Activated B cell treated with CpG ODN at 0.5 μM for 24 hours (primary cell): ENCODE data around the gene MDM1. TPM values are rescaled to one million over a fixed set of nuclear protein-coding genes. Genes with fewer than 3 reads are reported as not detected.
A peak's percentile ranks its signal among the peaks of the same experiment; 100 is the strongest.

ENCODE experiments used
- ATAC-seq: fragments of 200-7000 bp; cut with Tn5 transposase; one replicate; pipeline ENCODE4 v1.10.0; 2021; ENCODE audit warnings: low read depth, mild to moderate bottlenecking, moderate library complexity
- CTCF ChIA-PET: fragments of 350-600 bp; sonication (Branson Sonifier 250); formaldehyde crosslinking; loops from one replicate; lab custom pipeline; 2021; ENCODE audit warnings: antibody characterized with exemption; lab: Charles Lee
- POLR2A ChIA-PET: fragments of 350-600 bp; sonication (Branson Sonifier 250); formaldehyde crosslinking; loops from one replicate; lab custom pipeline; 2021; ENCODE audit warnings: antibody characterized with exemption; lab: Charles Lee
- DNase-seq: peaks from one replicate; pipeline ENCODE4 v3.0.0; 2022
- H3K27ac Mint-ChIP-seq: one replicate; pipeline ENCODE4 v1.8.0; 2020; ENCODE audit warnings: mixed read lengths
- H3K27me3 Mint-ChIP-seq: one replicate; pipeline ENCODE4 v1.8.0; 2021; ENCODE audit warnings: mixed read lengths
- H3K36me3 Mint-ChIP-seq: one replicate; pipeline ENCODE4 v1.8.0; 2021; ENCODE audit warnings: low read depth, mixed read lengths
- H3K4me1 Mint-ChIP-seq: one replicate; pipeline ENCODE4 v1.8.0; 2021; ENCODE audit warnings: mixed read lengths
- H3K4me3 Mint-ChIP-seq: one replicate; pipeline ENCODE4 v1.8.0; 2020; ENCODE audit warnings: mild to moderate bottlenecking, mixed read lengths
- H3K9me3 Mint-ChIP-seq: one replicate; pipeline ENCODE4 v1.8.0; 2020; ENCODE audit warnings: mixed read lengths
- CTCF ChIP-seq: fragments of 200-600 bp; IDR thresholded peaks from one replicate; pipeline ENCODE4 v1.8.0; 2022; ENCODE audit warnings: antibody characterized with exemption, mild to moderate bottlenecking
- intact Hi-C: fragments of 100-400 bp; cut with micrococcal nuclease; formaldehyde crosslinking; loops from one replicate; pipeline ENCODE4 v1.15.1; 2024
- total RNA-seq: library from RNA; stranded (reverse); gene quantifications from 2 replicates; pipeline ENCODE4 v1.2.3, GENCODE V29; 2022

The MDM1 gene
- total RNA-seq = 24.5 and 25.9 TPM in 2 replicates

- intact Hi-C loops = loop anchor here (1.0 to 2.0 kb wide), 8 partner anchors 27 to 1063 kb away; partner anchors contain the start of genes CAND1, MDM2, NUP107 and RAP1B
- DNase-seq (peak; percentile 92), ATAC-seq (peak; percentile 97)
- H3K27me3 Mint-ChIP-seq = no peaks in the 10 kb centered on the region
- H3K27ac Mint-ChIP-seq = peak within 1 kb of the TSS; percentile 87
- CTCF ChIA-PET = interaction anchor here (0.8 kb wide), 1 partner anchor 26 kb away, joined by 3 read pairs; no protein-coding TSS in a partner anchor
- peak within 1 kb of the TSS; percentile 89 for H3K4me3 Mint-ChIP-seq
- TF ChIP-seq CTCF = no peak
- POLR2A ChIA-PET = interaction anchor here (0.6 to 1.6 kb wide), 9 partner anchors 27 to 1063 kb away, joined by 3 to 14 read pairs (median 6); partner anchors contain the start of genes CAND1, MDM2, NUP107 and RAP1B
- H3K4me1 Mint-ChIP-seq = peaks cover 27% of the 10 kb centered on the region
- no peaks in the 10 kb centered on the region for H3K9me3 Mint-ChIP-seq
- H3K36me3 Mint-ChIP-seq = peaks cover 24% of the 10 kb centered on the region
Observed at GRCh38 chr12:68331869-68332727, at the start of gene MDM1. Gene MDM1, minus strand, starts transcription at chr12:68332362. Its CDS starts 117 bp downstream, at chr12:68332245.

GRCh38 chr12:68381476-68382219, 49.5 kb upstream of the MDM1 start:
- CTCF ChIA-PET = interaction anchor here (0.7 to 1.2 kb wide), 2 partner anchors 15 to 22 kb away, joined by 3 read pairs; no protein-coding TSS in a partner anchor
- Mint-ChIP-seq H3K27ac (no peak overlapping the region), H3K4me3 (no peak overlapping the region), H3K36me3 (no peaks in the 10 kb centered on the region), H3K9me3 (no peaks in the 10 kb centered on the region), H3K27me3 (peaks cover 2% of the 10 kb centered on the region), H3K4me1 (no peaks in the 10 kb centered on the region)
- DNase-seq = no peak
- ATAC-seq = no peak
- no peak for TF ChIP-seq CTCF
- POLR2A ChIA-PET = interaction anchor here (1.0 kb wide), 1 partner anchor 35 kb away, joined by 3 read pairs; no protein-coding TSS in a partner anchor
- intact Hi-C loops = no loop called here

- Mint-ChIP-seq H3K4me3 (no peak overlapping the region), H3K9me3 (no peaks in the 10 kb centered on the region), H3K4me1 (peaks cover 22% of the 10 kb centered on the region), H3K27ac (no peak overlapping the region), H3K36me3 (no peaks in the 10 kb centered on the region), H3K27me3 (peaks cover 2% of the 10 kb centered on the region)
- intact Hi-C loops = loop anchor here (5.0 kb wide), 1 partner anchor 38 kb away; no protein-coding TSS in a partner anchor
- CTCF ChIA-PET = interaction anchor here (0.6 kb wide), 1 partner anchor 17 kb away, joined by 3 read pairs; no protein-coding TSS in a partner anchor
- POLR2A ChIA-PET = no interaction called here
- ATAC-seq = no peak
- DNase-seq = no peak
- no peak for TF ChIP-seq CTCF
Observed at GRCh38 chr12:68378872-68379606, 46.9 kb upstream of the MDM1 start.

- POLR2A ChIA-PET = no interaction called here
- no peak overlapping the region for H3K27ac Mint-ChIP-seq
- intact Hi-C loops = loop anchor here (5.0 kb wide), 1 partner anchor 39 kb away; no protein-coding TSS in a partner anchor
- CTCF ChIA-PET = no interaction called here
- H3K4me1 Mint-ChIP-seq = peaks cover 30% of the 10 kb centered on the region
- H3K9me3 Mint-ChIP-seq = no peaks in the 10 kb centered on the region
- no peak for ATAC-seq
- no peak overlapping the region for H3K4me3 Mint-ChIP-seq
- H3K36me3 Mint-ChIP-seq = no peaks in the 10 kb centered on the region
- TF ChIP-seq CTCF = no peak
- no peaks in the 10 kb centered on the region for H3K27me3 Mint-ChIP-seq
- DNase-seq = no peak
Observed at GRCh38 chr12:68377881-68378280, 45.7 kb upstream of the MDM1 start.
